ENCODE results near the gene PGAM2. TPM values are rescaled to one million over a fixed set of nuclear protein-coding genes. Genes with fewer than 3 reads are reported as not detected.

PGAM2 gene
- total RNA-seq, 1 donor from 2014 or later, result 2.5 TPM

- TF ChIP-seq CTCF (IDR thresholded peaks at IDR 0.05; ENCODE audit: unreplicated experiment), result no peak
- Mint-ChIP-seq H3K4me3 (ENCODE audit: low read depth) (no peak overlapping the region), H3K4me1 (ENCODE audit: low read depth) (no peaks in the 10 kb centered on the region), H3K27me3 (no peaks in the 10 kb centered on the region), H3K36me3 (ENCODE audit: insufficient read depth) (peaks cover 2% of the 10 kb centered on the region), H3K27ac (no peak overlapping the region), H3K9me3 (ENCODE audit: low read depth) (no peaks in the 10 kb centered on the region)
- no peak for DNase-seq (ENCODE audit: low spot score, unreplicated experiment)
Measured at GRCh38 chr7:44112231-44112996, 47.0 kb upstream of the PGAM2 start.

- Mint-ChIP-seq H3K27ac (no peak overlapping the region), H3K36me3 (ENCODE audit: insufficient read depth) (peaks cover 2% of the 10 kb centered on the region), H3K9me3 (ENCODE audit: low read depth) (no peaks in the 10 kb centered on the region), H3K4me1 (ENCODE audit: low read depth) (no peaks in the 10 kb centered on the region), H3K4me3 (ENCODE audit: low read depth) (no peak overlapping the region), H3K27me3 (no peaks in the 10 kb centered on the region)
- no peak for TF ChIP-seq CTCF (IDR thresholded peaks at IDR 0.05; ENCODE audit: unreplicated experiment)
- DNase-seq (ENCODE audit: low spot score, unreplicated experiment), result no peak
Measured at GRCh38 chr7:44111761-44112160, 46.4 kb upstream of the PGAM2 start.

- no peak overlapping the region for H3K4me3 Mint-ChIP-seq (ENCODE audit: low read depth)
- no peak for TF ChIP-seq CTCF (IDR thresholded peaks at IDR 0.05; ENCODE audit: unreplicated experiment)
- H3K36me3 Mint-ChIP-seq (ENCODE audit: insufficient read depth), result peaks cover 2% of the 10 kb centered on the region
- no peak for DNase-seq (ENCODE audit: low spot score, unreplicated experiment)
- H3K9me3 Mint-ChIP-seq (ENCODE audit: low read depth), result no peaks in the 10 kb centered on the region
- H3K27me3 Mint-ChIP-seq, result no peaks in the 10 kb centered on the region
- H3K4me1 Mint-ChIP-seq (ENCODE audit: low read depth), result no peaks in the 10 kb centered on the region
- H3K27ac Mint-ChIP-seq, result no peak overlapping the region
Measured at GRCh38 chr7:44110719-44111635, 45.6 kb upstream of the PGAM2 start.

- no peak for DNase-seq (ENCODE audit: low spot score, unreplicated experiment)
- Mint-ChIP-seq H3K27ac (no peak overlapping the region), H3K4me1 (ENCODE audit: low read depth) (peaks cover 4% of the 10 kb centered on the region), H3K9me3 (ENCODE audit: low read depth) (no peaks in the 10 kb centered on the region), H3K36me3 (ENCODE audit: insufficient read depth) (peaks cover 2% of the 10 kb centered on the region), H3K27me3 (peaks cover 8% of the 10 kb centered on the region), H3K4me3 (ENCODE audit: low read depth) (no peak overlapping the region)
- no peak for TF ChIP-seq CTCF (IDR thresholded peaks at IDR 0.05; ENCODE audit: unreplicated experiment)
Measured at GRCh38 chr7:44109991-44110390, 44.6 kb upstream of the PGAM2 start.
